Stomach (tissue), 9 donors: ENCODE measurements around the gene PRR12. TPM values are rescaled to one million over a fixed set of nuclear protein-coding genes. Genes with fewer than 3 reads are reported as not detected.
A peak's percentile ranks its signal among the peaks of the same experiment; 100 is the strongest.

Source experiments
- DNase-seq, 2 donors: peaks; one replicate each; pipeline versions ENCODE4 v3.0.0 to v3.0.0-alpha.2; 2013 to 2019
- H3K27ac ChIP-seq, 5 donors: fragments of 200-600 bp in 4 of 5; sonication (generic) in 4 of 5; one replicate each; pipeline ENCODE4 v1.5.1; 2013 to 2019; ENCODE audit warnings: mild to moderate bottlenecking in 1 of 5, moderate library complexity in 1 of 5
- H3K27me3 ChIP-seq, 3 donors: fragments of 200-600 bp; sonication (generic); one replicate each; pipeline ENCODE4 v1.5.1; 2017 to 2019; ENCODE audit warnings: mixed run types in 1 of 3
- H3K36me3 ChIP-seq, 4 donors: fragments of 200-600 bp; sonication (generic); 1 replicate in 3 of 4; 2 replicates in 1 of 4; pipeline ENCODE4 v1.5.1; 2016 to 2019
- H3K4me1 ChIP-seq, 4 donors: fragments of 200-600 bp; sonication (generic); one replicate each; pipeline ENCODE4 v1.5.1; 2016 to 2019
- H3K4me3 ChIP-seq, 4 donors: fragments of 200-600 bp; sonication (generic) in 3 of 4; one replicate each; pipeline ENCODE4 v1.5.1; 2016 to 2019; ENCODE audit warnings: mild to moderate bottlenecking in 1 of 4
- H3K9me3 ChIP-seq, 4 donors: fragments of 200-600 bp; sonication (generic); one replicate each; pipeline ENCODE4 v1.5.1; 2016 to 2019
- EP300 ChIP-seq: sonication (generic); formaldehyde crosslinking; IDR thresholded peaks from one replicate; pipeline ENCODE4 v1.6.1; 2017; ENCODE audit warnings: antibody characterized with exemption
- POLR2A ChIP-seq, 4 donors: fragments of 450-650 bp; IDR thresholded peaks; one replicate each; pipeline ENCODE4 v1.6.1; 2016; ENCODE audit warnings: antibody characterized with exemption in 4 of 4, control low read depth in 2 of 4, mild to moderate bottlenecking in 1 of 4, moderate library complexity in 1 of 4
- POLR2AphosphoS5 ChIP-seq, 3 donors: sonication (generic); formaldehyde crosslinking; IDR thresholded peaks; one replicate each; pipeline ENCODE4 v1.6.1; 2016; ENCODE audit warnings: antibody characterized with exemption in 3 of 3
- WGBS, 5 donors: extraction: QIAGEN DNeasy Blood & Tissue Kit in 3 of 5; methylation state at CpG; one replicate each; pipeline versions ENCODE4 v1.1.5 to v1.1.7; 2013 to 2018; 5-methylcytosine and 5-hydroxymethylcytosine counted together
- intact Hi-C: fragments of 100-400 bp; cut with DNase I; formaldehyde crosslinking; loops from one replicate; pipeline ENCODE4 v1.15.1; 2023; ENCODE audit warnings: low total_unique reads
- polyA plus RNA-seq, 3 donors: library from polyadenylated mRNA; stranded (reverse); fragments of 200-250 nt; gene quantifications; one replicate each; pipeline ENCODE4 v1.2.3, GENCODE V29; 2013
- total RNA-seq, 5 donors: library from RNA; depleted of rRNA; stranded (reverse); fragments of >200 nt; gene quantifications; one replicate each; pipeline versions ENCODE4 v1.1.0 to v1.2.3, GENCODE V29; 2014 to 2016
- TF ChIP-seq, protein P1 (sequence below), 7 experiments: fragments of 450-650 bp in 4 of 7; fragments of 200-600 bp in 3 of 7; sonication (generic) in 3 of 7; IDR thresholded peaks; one replicate each; pipeline ENCODE4 v1.5.1; 2016 to 2019; ENCODE audit warnings: antibody characterized with exemption in 7 of 7, control low read depth in 2 of 7, mild to moderate bottlenecking in 1 of 7
- donor health status: healthy with polysubstance abuse.
- donor health status: Bipolar disorder and iron deficiency.
- donor health status: healthy.

The PRR12 gene
- total and polyA plus RNA-seq, 8 donors = 3.1 to 88.3 (median 11.0) TPM

- Histone ChIP-seq H3K4me3 (no peak overlapping the region), H3K4me1 (peaks cover 0 to 8% (median 0%) of the 10 kb centered on the region in 4 donors), H3K36me3 (peaks cover 74 to 100% (median 97%) of the 10 kb centered on the region in 4 donors), H3K27ac (no peak overlapping the region), H3K9me3 (no peaks in the 10 kb centered on the region), H3K27me3 (no peaks in the 10 kb centered on the region)
- intact Hi-C loops = no loop called here
- TF ChIP-seq POLR2A (IDR thresholded peaks at IDR 0.05) (no peak), EP300 (no peak), POLR2AphosphoS5 (IDR thresholded peaks at IDR 0.05) (no peak)
- TF ChIP-seq, protein P1, sequence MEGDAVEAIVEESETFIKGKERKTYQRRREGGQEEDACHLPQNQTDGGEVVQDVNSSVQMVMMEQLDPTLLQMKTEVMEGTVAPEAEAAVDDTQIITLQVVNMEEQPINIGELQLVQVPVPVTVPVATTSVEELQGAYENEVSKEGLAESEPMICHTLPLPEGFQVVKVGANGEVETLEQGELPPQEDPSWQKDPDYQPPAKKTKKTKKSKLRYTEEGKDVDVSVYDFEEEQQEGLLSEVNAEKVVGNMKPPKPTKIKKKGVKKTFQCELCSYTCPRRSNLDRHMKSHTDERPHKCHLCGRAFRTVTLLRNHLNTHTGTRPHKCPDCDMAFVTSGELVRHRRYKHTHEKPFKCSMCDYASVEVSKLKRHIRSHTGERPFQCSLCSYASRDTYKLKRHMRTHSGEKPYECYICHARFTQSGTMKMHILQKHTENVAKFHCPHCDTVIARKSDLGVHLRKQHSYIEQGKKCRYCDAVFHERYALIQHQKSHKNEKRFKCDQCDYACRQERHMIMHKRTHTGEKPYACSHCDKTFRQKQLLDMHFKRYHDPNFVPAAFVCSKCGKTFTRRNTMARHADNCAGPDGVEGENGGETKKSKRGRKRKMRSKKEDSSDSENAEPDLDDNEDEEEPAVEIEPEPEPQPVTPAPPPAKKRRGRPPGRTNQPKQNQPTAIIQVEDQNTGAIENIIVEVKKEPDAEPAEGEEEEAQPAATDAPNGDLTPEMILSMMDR (IDR thresholded peaks at IDR 0.05) = no peak
- 84 to 96% (median 93%) methylated on average over 2 of the region's 2 CpGs for WGBS, 5 donors
- DNase-seq = no peak
Measured at GRCh38 chr19:49602806-49603205, 11.8 kb downstream of the PRR12 start.

GRCh38 chr19:49605605-49606004 lies 14.6 kb downstream of the PRR12 start:
- Histone ChIP-seq H3K4me1 (peaks cover 0 to 8% (median 0%) of the 10 kb centered on the region in 4 donors), H3K4me3 (no peak overlapping the region), H3K36me3 (peaks cover 70 to 100% (median 97%) of the 10 kb centered on the region in 4 donors), H3K27ac (no peak overlapping the region), H3K9me3 (no peaks in the 10 kb centered on the region), H3K27me3 (no peaks in the 10 kb centered on the region)
- no peak for DNase-seq
- 56 to 75% (median 65%) methylated on average over 7 of the region's 7 CpGs for WGBS, 5 donors
- TF ChIP-seq, protein P1 (IDR thresholded peaks at IDR 0.05) = no peak
- TF ChIP-seq POLR2AphosphoS5 (IDR thresholded peaks at IDR 0.05) (no peak), POLR2A (IDR thresholded peaks at IDR 0.05) (no peak), EP300 (no peak)
- intact Hi-C loops = no loop called here

GRCh38 chr19:49609499-49610092 lies 18.6 kb downstream of the PRR12 start:
- TF ChIP-seq POLR2AphosphoS5 (IDR thresholded peaks at IDR 0.05) (no peak), EP300 (no peak), POLR2A (IDR thresholded peaks at IDR 0.05) (no peak)
- TF ChIP-seq, protein P1 (IDR thresholded peaks at IDR 0.05) = no peak
- WGBS, 5 donors = 93 to 98% (median 97%) methylated on average over 12 of the region's 12 CpGs
- Histone ChIP-seq H3K4me1 (peaks cover 0 to 29% (median 11%) of the 10 kb centered on the region in 4 donors), H3K27me3 (no peaks in the 10 kb centered on the region), H3K27ac (no peak overlapping the region), H3K36me3 (peaks cover 32 to 82% (median 76%) of the 10 kb centered on the region in 4 donors), H3K9me3 (no peaks in the 10 kb centered on the region), H3K4me3 (no peak overlapping the region)
- intact Hi-C loops = no loop called here
- DNase-seq = no peak

GRCh38 chr19:49613374-49613773 lies 22.4 kb downstream of the PRR12 start:
- Histone ChIP-seq H3K9me3 (no peaks in the 10 kb centered on the region), H3K27ac (peak overlapping the region in 3 of 5 donors; percentile 22 to 47 (median 46)), H3K4me3 (no peak overlapping the region), H3K27me3 (no peaks in the 10 kb centered on the region), H3K4me1 (peaks cover 0 to 30% (median 8%) of the 10 kb centered on the region in 4 donors), H3K36me3 (peaks cover 47 to 83% (median 79%) of the 10 kb centered on the region in 4 donors)
- WGBS, 5 donors = 56 to 67% (median 66%) methylated on average over 4 of the region's 4 CpGs
- TF ChIP-seq POLR2A (IDR thresholded peaks at IDR 0.05) (no peak), POLR2AphosphoS5 (IDR thresholded peaks at IDR 0.05) (peak in 1 of 3 donors; percentile 21)
- intact Hi-C loops = no loop called here
- peak in 1 of 2 donors; percentile 32 for DNase-seq
